Left renal cortex interstitium (tissue), 4 donors: Measurements from ENCODE around the gene RPS2. TPM values are rescaled to one million over a fixed set of nuclear protein-coding genes. Genes with fewer than 3 reads are reported as not detected.
"Not testable (repeated sequence)": the region's sequence is repeated elsewhere in the genome, so short reads cannot be mapped to it uniquely, and the experiment has no call there.

ENCODE experiments used
- DNase-seq, 4 donors: peaks; one replicate each; pipeline ENCODE4 v3.0.0-alpha.2; 2013; ENCODE audit warnings: low read depth in 4 of 4, low spot score in 2 of 4, missing footprints in 1 of 4
- polyA plus RNA-seq, 4 donors: library from polyadenylated mRNA; unstranded; fragments of 120-200 nt; gene quantifications; one replicate each; pipeline ENCODE4 v1.2.1, GENCODE V29; 2013; ENCODE audit not compliant: insufficient read length in 4 of 4

RPS2 gene
- 1,000 to 10,000 TPM; 1,679 to 2,513 (median 2,183) TPM for polyA plus RNA-seq

GRCh38 chr16:1964506-1965395, at the start of gene RPS2:
Gene RPS2, minus strand, starts transcription at chr16:1964826. Its CDS starts 201 bp downstream, at chr16:1964625.
- DNase-seq: peak; percentile 95 to 98 (median 96)

- DNase-seq: no peak
Measured at GRCh38 chr16:2013527-2013926, 48.9 kb upstream of the RPS2 start.

- not testable (repeated sequence) for DNase-seq
Measured at GRCh38 chr16:2011726-2012125, 47.1 kb upstream of the RPS2 start.

- peak in 2 of 4 donors; percentile 68 to 82 for DNase-seq
Measured at GRCh38 chr16:2009791-2010510, 45.3 kb upstream of the RPS2 start, which contains the start of gene ZNF598. Gene ZNF598, minus strand, starts transcription at chr16:2009821.

GRCh38 chr16:2009164-2009711, 44.6 kb upstream of the RPS2 start:
- no peak for DNase-seq

GRCh38 chr16:2008631-2009163, 44.1 kb upstream of the RPS2 start:
- DNase-seq: no peak

GRCh38 chr16:2008009-2008526, 43.4 kb upstream of the RPS2 start:
- no peak for DNase-seq

- no peak for DNase-seq
Measured at GRCh38 chr16:2007081-2007836, 42.6 kb upstream of the RPS2 start.

- DNase-seq: no peak
Measured at GRCh38 chr16:2006317-2006716, 41.7 kb upstream of the RPS2 start.

- no peak for DNase-seq
Measured at GRCh38 chr16:2005646-2006045, 41.0 kb upstream of the RPS2 start.

GRCh38 chr16:2004795-2005517, 40.3 kb upstream of the RPS2 start:
- DNase-seq: no peak

- peak in 1 of 4 donors; percentile 61 for DNase-seq
Measured at GRCh38 chr16:2003827-2004641, 39.4 kb upstream of the RPS2 start.

GRCh38 chr16:2003231-2003826, 38.7 kb upstream of the RPS2 start:
- DNase-seq: no peak

- no peak for DNase-seq
Measured at GRCh38 chr16:2002406-2003230, 38.0 kb upstream of the RPS2 start.

- no peak for DNase-seq
Measured at GRCh38 chr16:2001456-2002355, 37.1 kb upstream of the RPS2 start.

- no peak for DNase-seq
Measured at GRCh38 chr16:2001035-2001434, 36.4 kb upstream of the RPS2 start.
